Spleen (tissue), 7 donors: ENCODE data around the gene LCMT1.
"Not testable (repeated sequence)": the region's sequence is repeated elsewhere in the genome, so short reads cannot be mapped to it uniquely, and the experiment has no call there.

ENCODE experiments used
- CTCF ChIP-seq, 11 experiments: fragments of 200-600 bp in 7 of 11; fragments of 450-650 bp in 4 of 11; sonication (generic) in 4 of 11; IDR thresholded peaks in 8 of 11; conservative IDR thresholded peaks in 3 of 11; 1 replicate in 7 of 11; 2 replicates in 4 of 11; pipeline versions ENCODE4 v1.4.0 to v1.8.0; 2016 to 2021; ENCODE audit warnings: antibody characterized with exemption in 11 of 11, inconsistent platforms in 4 of 11, mild to moderate bottlenecking in 1 of 11
- POLR2A ChIP-seq, 3 donors: fragments of 450-650 bp; IDR thresholded peaks; one replicate each; pipeline ENCODE4 v1.5.1; 2017; ENCODE audit warnings: antibody characterized with exemption in 3 of 3, mild to moderate bottlenecking in 1 of 3
- donor health status: DM: no; HTN: no; CAD: no; lungs with moderate emphysema.
- donor health status: DM: no; HTN: no; CAD: no.
- donor health status: DM: no; HTN: no; CAD: no.

- TF ChIP-seq CTCF (IDR thresholded peaks at IDR 0.05 in 8 of 11, conservative IDR thresholded peaks at IDR 0.05 in 3 of 11); POLR2A (IDR thresholded peaks at IDR 0.05): not testable (repeated sequence)
These were observed 47.3 kb upstream of the LCMT1 start for GRCh38 chr16:25064281-25064680.
